ENCODE measurements around the gene CAPN11. TPM values are rescaled to one million over a fixed set of nuclear protein-coding genes. Genes with fewer than 3 reads are reported as not detected.
A peak's percentile ranks its signal among the peaks of the same experiment; 100 is the strongest.

Gene CAPN11
- total and polyA plus RNA-seq, 9 of the 15 experiments (the other 6 are each of a cell fraction or from before 2014, with no cell fraction given), result 0.03 to 0.61 (median 0.17) TPM; not detected in 1

GRCh38 chr6:44192428-44193041 lies 33.9 kb downstream of the CAPN11 start:
- POLR2A ChIA-PET, result interaction anchor here (0.8 to 4.5 kb wide), 8 partner anchors 9 to 61 kb away, joined by 3 to 32 read pairs (median 6); partner anchors contain the start of gene HSP90AB1
- TF ChIP-seq ZC3H11A (IDR thresholded peaks at IDR 0.05; ENCODE audit: low read depth, low read length) (no peak), L3MBTL2 (IDR thresholded peaks at IDR 0.05) (peak; percentile 71), CREB3 (tag; conservative IDR thresholded peaks at IDR 0.05; ENCODE audit: low read depth) (0 out of 2 replicates have a peak, but pooled peaks have one; percentile 34), GABPA (tag; conservative IDR thresholded peaks at IDR 0.05; ENCODE audit: low read depth) (peak; percentile 31; the same call in 1 of the 2 replicates), NCOA1 (IDR thresholded peaks at IDR 0.05; ENCODE audit: low read depth) (no peak), EP400 (IDR thresholded peaks at IDR 0.05) (0 out of 2 replicates have a peak, but pooled peaks have one; percentile 20), HNRNPH1 (optimal IDR thresholded peaks at IDR 0.05; ENCODE audit: low read depth, low read length) (no peak), YY1 (IDR thresholded peaks at IDR 0.05; ENCODE audit: borderline replicate concordance in 1 of 3, control insufficient read depth in 1 of 3, extremely low read depth in 1 of 3, insufficient read depth in 3 of 3, insufficient read length in 1 of 3, insufficient replicate concordance in 2 of 3, low read depth in 1 of 3, low read length in 2 of 3) (peak in 1 of 3 experiments; percentile 41), ZNF639 (CRISPR knock-in tag; conservative IDR thresholded peaks at IDR 0.05 in 1 of 2, IDR thresholded peaks at IDR 0.05 in 1 of 2) (peak in 1 of 2 experiments; percentile 56; a peak in 1 of 4 replicates), ZNF592 (IDR thresholded peaks at IDR 0.05) (0 out of 2 replicates have a peak, but pooled peaks have one; percentile 38), ZNF324 (CRISPR knock-in tag; IDR thresholded peaks at IDR 0.05) (0 out of 2 replicates have a peak, but pooled peaks have one; percentile 17), FOXJ2 (tag; IDR thresholded peaks at IDR 0.05) (no peak), ZZZ3 (IDR thresholded peaks at IDR 0.05) (no peak)

More at GRCh38 chr6:44192428-44193041, 33.9 kb downstream of the CAPN11 start:
- ATAC-seq (peak; percentile 94), DNase-seq (ENCODE audit: extremely low read depth in 1 of 4, low spot score in 3 of 4) (peak in 2 of 4 experiments; percentile 74 to 79), FAIRE-seq (peak; percentile 85)
- WGBS (ENCODE audit: insufficient coverage, low coverage, missing lambda C conversion rate), result 42% methylated on average over 10 of the region's 10 CpGs
- BruUV-seq (replicated peaks), result no TSS peak
- Histone ChIP-seq H2AFZ (ENCODE audit: low read depth, low read length) (peak overlapping the region; percentile 91), H3K27ac (ENCODE audit: extremely low read depth, low read depth, low read length) (peak overlapping the region; percentile 47), H3K79me2 (ENCODE audit: control insufficient read depth, insufficient read depth, low read length) (no peaks in the 10 kb centered on the region), H3K4me2 (ENCODE audit: insufficient read depth, low read length) (peak overlapping the region; percentile 65), H4K20me1 (replicated peaks; ENCODE audit: control insufficient read depth, insufficient read depth, low read length) (no peaks in the 10 kb centered on the region), H3K9me3 (replicated peaks; ENCODE audit: control insufficient read depth, insufficient read depth, low read depth, low read length) (no peaks in the 10 kb centered on the region), H3K9ac (ENCODE audit: insufficient read depth in 1 of 2, low read depth in 2 of 2, low read length in 2 of 2) (peak overlapping the region; percentile 25 to 84; a peak in 1 of 4 replicates), H3K36me3 (ENCODE audit: control insufficient read depth, insufficient read depth, low read length) (no peaks in the 10 kb centered on the region), H3K27me3 (ENCODE audit: control insufficient read depth in 2 of 2, insufficient read depth in 2 of 2, low read length in 2 of 2) (no peaks in the 10 kb centered on the region), H3K9me1 (ENCODE audit: control insufficient read depth, insufficient read depth, low read length) (no peaks in the 10 kb centered on the region), H3K4me3 (no peak overlapping the region), H3K4me1 (replicated peaks in 1 of 2; ENCODE audit: control insufficient read depth in 2 of 2, insufficient read depth in 2 of 2, low read length in 2 of 2) (peaks cover 8 to 11% of the 10 kb centered on the region in 2 experiments; a peak in 4 of 5 replicates)
- CTCF ChIA-PET (ENCODE audit: low intra/inter-chr PET ratio), result no interaction called here
- intact Hi-C loops (cut with micrococcal nuclease) (no loop called here), in situ Hi-C loops (cut with MboI) (no loop called here)

Measured in K562 (cell line).